OCI-LY1 (cell line): ENCODE results near the gene KRTAP5-3.

Experiments used
- H2AFZ ChIP-seq: fragments of 200-600 bp; sonication (generic), shearing (Covaris generic); 2 replicates; pipeline ENCODE4 v1.6.0; 2014; ENCODE audit warnings: antibody characterized with exemption, mild to moderate bottlenecking, low read length
- H3F3A ChIP-seq: fragments of 200-600 bp; sonication (generic), shearing (Covaris generic); 2 replicates; pipeline ENCODE4 v1.6.0; 2014; ENCODE audit warnings: mild to moderate bottlenecking, antibody characterized with exemption, low read length, moderate library complexity; ENCODE audit not compliant: insufficient read depth
- H3K27ac ChIP-seq: fragments of 200-600 bp; sonication (generic); 2 replicates; pipeline ENCODE4 v1.5.1; 2014; ENCODE audit warnings: low read length, mixed run types, mild to moderate bottlenecking, low read depth; ENCODE audit not compliant: poor library complexity, severe bottlenecking
- H3K27me3 ChIP-seq: fragments of 200-600 bp; sonication (generic); 2 replicates; pipeline ENCODE4 v1.6.0; 2014; ENCODE audit warnings: antibody characterized with exemption, mild to moderate bottlenecking, low read length, moderate library complexity; ENCODE audit not compliant: insufficient read depth
- H3K36me3 ChIP-seq: fragments of 200-600 bp; sonication (generic); 2 replicates; pipeline ENCODE4 v1.6.1; 2014; ENCODE audit warnings: mild to moderate bottlenecking, antibody characterized with exemption, low read length, moderate library complexity, mixed read lengths; ENCODE audit not compliant: insufficient read depth
- H3K4me1 ChIP-seq: fragments of 200-600 bp; sonication (generic); 2 replicates; pipeline ENCODE4 v1.5.1; 2014; ENCODE audit warnings: mild to moderate bottlenecking, low read length, moderate library complexity; ENCODE audit not compliant: insufficient read depth, severe bottlenecking
- H3K4me2 ChIP-seq: fragments of 200-600 bp; sonication (generic), shearing (Covaris generic); 2 replicates; pipeline ENCODE4 v1.6.1; 2014; ENCODE audit warnings: low read length
- H3K4me3 ChIP-seq: fragments of 200-600 bp; sonication (generic); 2 replicates; pipeline ENCODE4 v1.5.1; 2014; ENCODE audit warnings: low read length, low read depth, mild to moderate bottlenecking, mixed read lengths; ENCODE audit not compliant: poor library complexity, severe bottlenecking
- H3K79me2 ChIP-seq: fragments of 200-600 bp; shearing (Covaris generic); 2 replicates; pipeline ENCODE4 v1.6.1; 2016; ENCODE audit warnings: mixed run types, low read length, mixed read lengths; ENCODE audit not compliant: insufficient read depth
- H3K9ac ChIP-seq: fragments of 200-600 bp; sonication (generic), shearing (Covaris generic); 2 replicates; pipeline ENCODE4 v1.6.1; 2014; ENCODE audit warnings: mild to moderate bottlenecking, low read length, mixed read lengths
- H3K9me2 ChIP-seq: fragments of 200-600 bp; sonication (generic), shearing (Covaris generic); 2 replicates; pipeline ENCODE4 v1.6.1; 2014; ENCODE audit warnings: low read depth, mild to moderate bottlenecking, low read length, mixed read lengths
- H3K9me3 ChIP-seq: fragments of 200-600 bp; shearing (Covaris generic); 2 replicates; pipeline ENCODE4 v1.6.1; 2014; ENCODE audit warnings: low read length, mixed read lengths
- H4K20me1 ChIP-seq: fragments of 200-600 bp; sonication (generic), shearing (Covaris generic); 2 replicates; pipeline ENCODE4 v1.6.0; 2016; ENCODE audit warnings: mild to moderate bottlenecking, low read length; ENCODE audit not compliant: insufficient read depth
- CTCF ChIP-seq: fragments of 200-600 bp; sonication (generic), shearing (Covaris generic); IDR thresholded peaks from 2 replicates; pipeline ENCODE4 v1.5.1; 2017; ENCODE audit warnings: mild to moderate bottlenecking, antibody characterized with exemption, low read length, moderate library complexity, mixed read lengths
- EZH2 ChIP-seq: fragments of 200-600 bp; sonication (generic), shearing (Covaris generic); IDR thresholded peaks from 2 replicates; pipeline ENCODE4 v1.8.0; 2017; ENCODE audit warnings: borderline replicate concordance, mixed run types, mild to moderate bottlenecking, antibody characterized with exemption, low read length, moderate library complexity, mixed read lengths

Gene KRTAP5-3

DNA sequence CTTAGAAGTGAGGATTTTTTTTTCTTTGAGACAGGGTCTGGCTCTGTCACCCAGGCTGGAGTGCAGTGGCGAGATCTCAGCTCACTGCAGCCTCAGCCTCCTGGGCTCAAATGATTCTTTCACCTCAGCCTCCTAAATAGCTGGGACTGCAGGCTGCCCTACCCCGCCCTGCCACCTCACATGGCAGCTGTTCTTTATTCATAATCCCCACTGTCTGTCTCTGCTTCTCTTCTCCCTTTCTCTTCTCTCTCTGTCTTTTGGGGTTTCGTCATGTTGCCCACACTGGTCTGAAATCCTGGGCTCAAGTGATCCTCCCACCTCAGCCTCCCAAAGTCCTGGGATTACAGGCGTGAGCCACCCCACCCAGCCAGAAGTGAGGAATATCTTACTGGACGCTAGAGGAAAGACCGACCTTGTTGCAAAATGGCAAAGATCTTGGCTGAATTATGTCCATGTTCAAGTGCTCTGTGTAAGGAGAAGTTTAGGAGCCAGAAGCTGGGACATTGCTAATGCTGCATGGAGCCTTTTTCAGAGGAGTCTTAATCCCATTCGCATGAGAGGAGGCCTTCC lies 43.2 kb upstream of the KRTAP5-3 start:
- Histone ChIP-seq H3K4me1 (no peaks in the 10 kb centered on the region), H3K27me3 (peaks cover 6% of the 10 kb centered on the region; the same call in 1 of the 2 replicates), H2AFZ (no peak overlapping the region), H3K9me3 (no peaks in the 10 kb centered on the region), H3K4me3 (no peak overlapping the region), H3K36me3 (no peaks in the 10 kb centered on the region), H4K20me1 (no peaks in the 10 kb centered on the region), H3K9ac (no peak overlapping the region), H3K9me2 (no peaks in the 10 kb centered on the region), H3K4me2 (no peak overlapping the region), H3F3A (no peaks in the 10 kb centered on the region), H3K27ac (no peak overlapping the region), H3K79me2 (no peaks in the 10 kb centered on the region)
- TF ChIP-seq EZH2: no peak
- TF ChIP-seq CTCF: no peak

DNA sequence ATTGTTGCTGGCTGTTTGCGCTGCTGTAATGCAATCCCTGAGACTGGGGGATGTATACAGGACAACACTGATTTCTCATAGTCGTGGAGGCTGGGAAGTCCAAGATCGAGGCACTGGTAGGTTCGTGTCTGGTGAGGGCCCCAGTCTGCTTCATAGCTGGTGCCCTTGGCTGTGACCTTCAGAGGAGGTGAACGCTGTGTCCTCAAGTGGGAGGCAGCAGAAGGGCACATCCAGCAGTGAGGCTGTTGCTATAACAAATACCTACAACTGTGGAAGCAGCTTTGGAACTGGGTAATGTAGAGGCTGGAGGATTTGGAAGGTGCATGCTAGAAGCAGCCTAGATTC lies 42.6 kb upstream of the KRTAP5-3 start:
- H3K4me1 ChIP-seq: no peaks in the 10 kb centered on the region
- H3K4me3 ChIP-seq: no peak overlapping the region
- peaks cover 6% of the 10 kb centered on the region; the same call in 1 of the 2 replicates for H3K27me3 ChIP-seq
- TF ChIP-seq CTCF (no peak), EZH2 (no peak)
- H3K36me3 ChIP-seq: no peaks in the 10 kb centered on the region
- no peak overlapping the region for H3K4me2 ChIP-seq
- no peaks in the 10 kb centered on the region for H3F3A ChIP-seq
- no peaks in the 10 kb centered on the region for H3K9me2 ChIP-seq
- no peaks in the 10 kb centered on the region for H3K79me2 ChIP-seq
- H3K27ac ChIP-seq: no peak overlapping the region
- H3K9me3 ChIP-seq: no peaks in the 10 kb centered on the region
- H2AFZ ChIP-seq: no peak overlapping the region
- no peak overlapping the region for H3K9ac ChIP-seq
- no peaks in the 10 kb centered on the region for H4K20me1 ChIP-seq

GRCh38 chr11:1650034-1650917 lies 42.0 kb upstream of the KRTAP5-3 start:
- H2AFZ ChIP-seq: no peak overlapping the region
- no peak overlapping the region for H3K4me3 ChIP-seq
- peaks cover 6% of the 10 kb centered on the region; the same call in 1 of the 2 replicates for H3K27me3 ChIP-seq
- no peak overlapping the region for H3K4me2 ChIP-seq
- no peaks in the 10 kb centered on the region for H3K9me2 ChIP-seq
- no peaks in the 10 kb centered on the region for H4K20me1 ChIP-seq
- no peaks in the 10 kb centered on the region for H3K79me2 ChIP-seq
- no peak for TF ChIP-seq EZH2
- no peak for TF ChIP-seq CTCF
- H3K9ac ChIP-seq: no peak overlapping the region
- H3K27ac ChIP-seq: no peak overlapping the region
- no peaks in the 10 kb centered on the region for H3K4me1 ChIP-seq
- H3F3A ChIP-seq: no peaks in the 10 kb centered on the region
- H3K9me3 ChIP-seq: no peaks in the 10 kb centered on the region
- H3K36me3 ChIP-seq: no peaks in the 10 kb centered on the region
